ENCODE measurements around the gene NUDT16L1. TPM values are rescaled to one million over a fixed set of nuclear protein-coding genes. Genes with fewer than 3 reads are reported as not detected.

Gene NUDT16L1
- polyA plus RNA-seq, 1 of the 3 experiments (the other 2 are of a cell fraction): 45.8 TPM

DNA sequence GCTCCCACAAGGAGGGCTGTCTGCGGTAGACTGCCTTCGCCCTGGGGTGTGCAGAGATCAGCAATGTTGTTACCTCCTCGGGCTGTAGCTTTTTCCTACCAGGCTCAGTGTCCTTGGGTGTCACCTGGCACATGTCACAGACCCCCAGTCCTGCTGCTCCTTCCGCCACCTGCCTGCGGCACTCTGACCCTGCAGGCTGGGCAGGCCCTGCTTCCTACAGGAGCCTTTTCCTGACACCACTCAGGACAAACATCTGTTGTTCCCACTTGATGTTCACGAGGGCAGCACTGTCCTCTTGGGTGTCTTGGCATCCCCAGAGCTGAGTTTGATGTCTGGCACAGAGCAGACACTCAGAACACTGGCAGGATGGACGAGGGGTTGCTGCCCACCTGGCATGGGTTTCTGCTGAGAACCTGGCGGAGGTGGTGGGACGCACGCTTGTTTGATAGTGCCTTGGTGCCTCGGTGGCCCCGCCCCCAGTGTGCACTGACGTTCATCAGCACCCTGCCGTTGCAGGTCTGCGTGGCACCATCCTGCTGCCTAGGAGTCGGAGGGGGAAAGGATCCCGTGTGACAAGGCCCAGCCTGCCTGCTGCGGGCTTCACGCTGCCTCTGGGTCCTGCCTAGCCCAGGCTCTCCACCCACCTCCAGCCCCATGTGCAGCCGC is 26.7 kb upstream of the NUDT16L1 start (continued):
- TF ChIP-seq, protein P1, sequence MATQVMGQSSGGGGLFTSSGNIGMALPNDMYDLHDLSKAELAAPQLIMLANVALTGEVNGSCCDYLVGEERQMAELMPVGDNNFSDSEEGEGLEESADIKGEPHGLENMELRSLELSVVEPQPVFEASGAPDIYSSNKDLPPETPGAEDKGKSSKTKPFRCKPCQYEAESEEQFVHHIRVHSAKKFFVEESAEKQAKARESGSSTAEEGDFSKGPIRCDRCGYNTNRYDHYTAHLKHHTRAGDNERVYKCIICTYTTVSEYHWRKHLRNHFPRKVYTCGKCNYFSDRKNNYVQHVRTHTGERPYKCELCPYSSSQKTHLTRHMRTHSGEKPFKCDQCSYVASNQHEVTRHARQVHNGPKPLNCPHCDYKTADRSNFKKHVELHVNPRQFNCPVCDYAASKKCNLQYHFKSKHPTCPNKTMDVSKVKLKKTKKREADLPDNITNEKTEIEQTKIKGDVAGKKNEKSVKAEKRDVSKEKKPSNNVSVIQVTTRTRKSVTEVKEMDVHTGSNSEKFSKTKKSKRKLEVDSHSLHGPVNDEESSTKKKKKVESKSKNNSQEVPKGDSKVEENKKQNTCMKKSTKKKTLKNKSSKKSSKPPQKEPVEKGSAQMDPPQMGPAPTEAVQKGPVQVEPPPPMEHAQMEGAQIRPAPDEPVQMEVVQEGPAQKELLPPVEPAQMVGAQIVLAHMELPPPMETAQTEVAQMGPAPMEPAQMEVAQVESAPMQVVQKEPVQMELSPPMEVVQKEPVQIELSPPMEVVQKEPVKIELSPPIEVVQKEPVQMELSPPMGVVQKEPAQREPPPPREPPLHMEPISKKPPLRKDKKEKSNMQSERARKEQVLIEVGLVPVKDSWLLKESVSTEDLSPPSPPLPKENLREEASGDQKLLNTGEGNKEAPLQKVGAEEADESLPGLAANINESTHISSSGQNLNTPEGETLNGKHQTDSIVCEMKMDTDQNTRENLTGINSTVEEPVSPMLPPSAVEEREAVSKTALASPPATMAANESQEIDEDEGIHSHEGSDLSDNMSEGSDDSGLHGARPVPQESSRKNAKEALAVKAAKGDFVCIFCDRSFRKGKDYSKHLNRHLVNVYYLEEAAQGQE (IDR thresholded peaks at IDR 0.05; ENCODE audit: low read depth, low read length): no peak
- TF ChIP-seq MEF2A (IDR thresholded peaks at IDR 0.05; ENCODE audit: borderline replicate concordance, low read depth): no peak

GRCh38 chr16:4667203-4667963 is 26.0 kb upstream of the NUDT16L1 start:
- ChIA-PET POLR2A (no interaction called here), CTCF (interaction anchor here (1.2 to 1.4 kb wide), 2 partner anchors 17 to 288 kb away, joined by 3 read pairs; no protein-coding TSS in a partner anchor)
- Histone ChIP-seq H3K9ac (no peak overlapping the region), H4K20me1 (ENCODE audit: insufficient read depth) (no peaks in the 10 kb centered on the region), H3K79me2 (ENCODE audit: insufficient read depth) (no peaks in the 10 kb centered on the region), H3K27me3 (ENCODE audit: insufficient read depth) (no peaks in the 10 kb centered on the region), H3K27ac (ENCODE audit: low read depth in 2 of 2, low read length in 1 of 2) (no peak overlapping the region), H3K9me3 (no peaks in the 10 kb centered on the region), H3K4me2 (no peak overlapping the region), H3K4me3 (ENCODE audit: low read depth in 2 of 2, low read length in 1 of 2) (no peak overlapping the region), H3K4me1 (ENCODE audit: control insufficient read depth in 1 of 2, insufficient read depth in 2 of 2, low read depth in 1 of 2, low read length in 1 of 2) (no peaks in the 10 kb centered on the region), H3K9me2 (no peaks in the 10 kb centered on the region), H2AFZ (ENCODE audit: low read depth) (no peak overlapping the region), H3F3A (replicated peaks; ENCODE audit: insufficient read depth) (no peaks in the 10 kb centered on the region), H3K36me3 (replicated peaks in 1 of 2; ENCODE audit: control insufficient read depth in 1 of 2, insufficient read depth in 2 of 2, low read length in 1 of 2) (peaks cover 11 to 31% of the 10 kb centered on the region in 2 experiments)
- TF ChIP-seq RAD21 (IDR thresholded peaks at IDR 0.05; ENCODE audit: low read length) (no peak), FOXM1 (IDR thresholded peaks at IDR 0.05; ENCODE audit: low read depth) (no peak), ELF1 (IDR thresholded peaks at IDR 0.05) (no peak), SIN3A (IDR thresholded peaks at IDR 0.05; ENCODE audit: borderline replicate concordance, low read depth, low read length) (no peak), MXI1 (IDR thresholded peaks at IDR 0.05; ENCODE audit: low read depth, low read length) (no peak), YY1 (IDR thresholded peaks at IDR 0.05; ENCODE audit: low read depth) (no peak), NFIC (IDR thresholded peaks at IDR 0.05; ENCODE audit: borderline replicate concordance) (no peak), RXRA (IDR thresholded peaks at IDR 0.05; ENCODE audit: borderline replicate concordance, low read depth) (no peak), MAX (IDR thresholded peaks at IDR 0.05; ENCODE audit: low read depth) (no peak), GABPA (IDR thresholded peaks at IDR 0.05; ENCODE audit: low read depth) (no peak), CHD2 (IDR thresholded peaks at IDR 0.05; ENCODE audit: low read length, partially characterized antibody) (no peak), GATA2 (CRISPR knock-in tag; IDR thresholded peaks at IDR 0.05) (no peak), SMC3 (IDR thresholded peaks at IDR 0.05; ENCODE audit: low read depth, low read length) (no peak)
- TF ChIP-seq, protein P2, sequence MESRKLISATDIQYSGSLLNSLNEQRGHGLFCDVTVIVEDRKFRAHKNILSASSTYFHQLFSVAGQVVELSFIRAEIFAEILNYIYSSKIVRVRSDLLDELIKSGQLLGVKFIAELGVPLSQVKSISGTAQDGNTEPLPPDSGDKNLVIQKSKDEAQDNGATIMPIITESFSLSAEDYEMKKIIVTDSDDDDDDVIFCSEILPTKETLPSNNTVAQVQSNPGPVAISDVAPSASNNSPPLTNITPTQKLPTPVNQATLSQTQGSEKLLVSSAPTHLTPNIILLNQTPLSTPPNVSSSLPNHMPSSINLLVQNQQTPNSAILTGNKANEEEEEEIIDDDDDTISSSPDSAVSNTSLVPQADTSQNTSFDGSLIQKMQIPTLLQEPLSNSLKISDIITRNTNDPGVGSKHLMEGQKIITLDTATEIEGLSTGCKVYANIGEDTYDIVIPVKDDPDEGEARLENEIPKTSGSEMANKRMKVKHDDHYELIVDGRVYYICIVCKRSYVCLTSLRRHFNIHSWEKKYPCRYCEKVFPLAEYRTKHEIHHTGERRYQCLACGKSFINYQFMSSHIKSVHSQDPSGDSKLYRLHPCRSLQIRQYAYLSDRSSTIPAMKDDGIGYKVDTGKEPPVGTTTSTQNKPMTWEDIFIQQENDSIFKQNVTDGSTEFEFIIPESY (IDR thresholded peaks at IDR 0.05; ENCODE audit: borderline replicate concordance, low read depth): no peak
- TF ChIP-seq, protein P3, sequence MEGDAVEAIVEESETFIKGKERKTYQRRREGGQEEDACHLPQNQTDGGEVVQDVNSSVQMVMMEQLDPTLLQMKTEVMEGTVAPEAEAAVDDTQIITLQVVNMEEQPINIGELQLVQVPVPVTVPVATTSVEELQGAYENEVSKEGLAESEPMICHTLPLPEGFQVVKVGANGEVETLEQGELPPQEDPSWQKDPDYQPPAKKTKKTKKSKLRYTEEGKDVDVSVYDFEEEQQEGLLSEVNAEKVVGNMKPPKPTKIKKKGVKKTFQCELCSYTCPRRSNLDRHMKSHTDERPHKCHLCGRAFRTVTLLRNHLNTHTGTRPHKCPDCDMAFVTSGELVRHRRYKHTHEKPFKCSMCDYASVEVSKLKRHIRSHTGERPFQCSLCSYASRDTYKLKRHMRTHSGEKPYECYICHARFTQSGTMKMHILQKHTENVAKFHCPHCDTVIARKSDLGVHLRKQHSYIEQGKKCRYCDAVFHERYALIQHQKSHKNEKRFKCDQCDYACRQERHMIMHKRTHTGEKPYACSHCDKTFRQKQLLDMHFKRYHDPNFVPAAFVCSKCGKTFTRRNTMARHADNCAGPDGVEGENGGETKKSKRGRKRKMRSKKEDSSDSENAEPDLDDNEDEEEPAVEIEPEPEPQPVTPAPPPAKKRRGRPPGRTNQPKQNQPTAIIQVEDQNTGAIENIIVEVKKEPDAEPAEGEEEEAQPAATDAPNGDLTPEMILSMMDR (IDR thresholded peaks at IDR 0.05): no peak
- TF ChIP-seq, protein P1 (IDR thresholded peaks at IDR 0.05; ENCODE audit: low read depth, low read length): no peak
- no peak for DNase-seq
- WGBS (ENCODE audit: low lambda C conversion rate): 96% methylated on average over 18 of the region's 20 CpGs
